Suprapubic skin (tissue), 4 donors: ENCODE results near the gene RTN4IP1.

Experiments used
- CTCF ChIP-seq, 2 donors: fragments of 200-600 bp in 1 of 2; fragments of 450-650 bp in 1 of 2; sonication (generic) in 1 of 2; IDR thresholded peaks; one replicate each; pipeline ENCODE4 v1.5.1; 2016 to 2019; ENCODE audit warnings: antibody characterized with exemption in 2 of 2, mild to moderate bottlenecking in 1 of 2, moderate library complexity in 1 of 2
- EP300 ChIP-seq: sonication (generic); formaldehyde crosslinking; IDR thresholded peaks from one replicate; pipeline ENCODE4 v1.6.1; 2017; ENCODE audit warnings: antibody characterized with exemption
- POLR2A ChIP-seq, 2 donors: fragments of 450-650 bp; IDR thresholded peaks; one replicate each; pipeline ENCODE4 v1.6.1; 2017; ENCODE audit warnings: antibody characterized with exemption in 2 of 2, mild to moderate bottlenecking in 2 of 2, moderate library complexity in 2 of 2
- POLR2AphosphoS5 ChIP-seq, 3 donors: sonication (generic); formaldehyde crosslinking; IDR thresholded peaks; one replicate each; pipeline ENCODE4 v1.6.1; 2017; ENCODE audit warnings: antibody characterized with exemption in 3 of 3

GRCh38 chr6:106637717-106638341, 8.5 kb upstream of the RTN4IP1 start:
- TF ChIP-seq CTCF (IDR thresholded peaks at IDR 0.05): no peak
- no peak for TF ChIP-seq POLR2AphosphoS5 (IDR thresholded peaks at IDR 0.05)
- no peak for TF ChIP-seq POLR2A (IDR thresholded peaks at IDR 0.05)
- no peak for TF ChIP-seq EP300
